Activated T-helper 1 cell treated with anti-CD3 and anti-CD28 coated beads, Interleukin-2, amount 50 U/mL, for 16 hours (primary cell): Measurements from ENCODE around the gene GIGYF1.

Experiments used
- DNase-seq, 2 donors: peaks; one replicate each; pipeline ENCODE4 v3.0.0-alpha.2; 2020; ENCODE audit warnings: low read depth in 1 of 2, low spot score in 1 of 2

Gene GIGYF1

DNA sequence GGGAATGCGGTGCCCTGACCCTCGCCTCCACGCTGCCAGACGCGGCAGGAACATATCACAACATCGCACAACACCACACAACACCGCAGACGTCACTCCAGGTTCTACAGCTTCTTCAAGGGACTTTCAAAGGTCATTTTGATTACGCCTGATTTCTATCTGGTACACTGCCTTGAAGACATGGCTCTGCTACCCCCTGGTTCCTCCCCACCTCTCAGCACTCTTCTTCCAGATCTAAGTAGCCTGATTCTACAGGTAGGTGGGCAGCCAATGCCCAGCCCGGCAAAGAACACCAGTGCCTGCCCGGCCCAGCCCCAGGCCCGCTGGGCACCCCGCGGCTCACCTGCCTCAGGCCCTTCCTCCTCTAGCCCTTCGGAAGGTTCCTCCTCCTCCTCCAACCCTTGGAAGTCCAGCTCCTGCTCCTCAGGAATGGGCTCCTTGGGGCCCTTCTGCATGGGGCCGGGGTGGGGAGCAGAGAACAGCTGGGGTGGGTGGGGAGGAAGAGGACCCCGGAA is 8.4 kb downstream of the GIGYF1 start:
- DNase-seq: no peak

DNA sequence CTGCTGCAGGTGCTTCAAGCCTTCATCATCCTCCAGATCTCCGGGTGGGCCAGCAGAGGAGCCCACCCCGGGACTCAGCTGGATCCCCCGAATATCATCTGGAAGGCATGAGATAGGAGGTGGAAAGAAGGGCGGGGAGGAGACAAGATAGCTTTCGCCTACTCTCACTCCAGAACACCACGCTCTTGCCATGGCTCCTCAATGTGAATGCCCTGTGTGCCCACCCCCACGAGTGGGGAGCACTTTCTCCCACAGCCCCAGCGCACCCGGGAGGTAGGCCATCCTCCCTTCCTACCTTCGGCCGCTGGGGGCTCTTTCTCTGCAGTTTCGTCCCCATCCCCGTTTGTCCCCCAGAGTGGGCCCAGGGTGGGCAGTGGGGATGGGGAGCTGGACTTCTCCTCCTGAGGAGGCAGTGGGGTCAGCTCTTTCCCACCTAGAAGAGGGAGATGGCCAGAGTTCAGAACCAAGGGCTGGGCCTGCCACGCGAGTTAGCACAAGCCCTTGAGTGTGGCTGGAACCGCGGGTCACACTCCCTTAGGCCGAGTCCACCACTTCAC is 8.9 kb downstream of the GIGYF1 start:
- DNase-seq: no peak

DNA sequence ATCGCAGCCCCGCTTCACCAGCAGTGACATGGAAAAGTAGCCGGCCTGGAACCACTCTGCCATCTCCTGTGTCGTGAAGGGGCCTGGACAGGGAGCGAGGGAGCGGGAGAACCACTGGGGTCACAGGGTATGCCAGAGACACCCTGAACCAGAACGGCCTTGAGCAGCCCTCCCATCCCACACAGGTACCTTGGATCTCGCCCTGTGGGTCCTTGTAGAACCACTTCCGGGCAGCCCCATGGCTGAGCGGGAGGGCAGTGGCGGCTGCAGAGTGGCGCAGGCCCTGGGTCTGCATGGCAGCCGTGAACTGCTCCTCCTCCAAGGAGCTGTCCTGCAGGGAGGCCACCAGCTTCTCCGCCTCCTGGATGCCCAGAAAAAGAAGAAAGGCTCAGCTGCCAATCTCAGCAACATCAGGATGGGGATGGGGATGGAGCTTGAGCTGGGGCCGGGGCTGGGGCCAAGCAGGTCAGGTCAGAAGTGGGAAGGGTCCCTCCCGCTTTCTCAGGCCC is 9.5 kb downstream of the GIGYF1 start:
- no peak for DNase-seq

DNA sequence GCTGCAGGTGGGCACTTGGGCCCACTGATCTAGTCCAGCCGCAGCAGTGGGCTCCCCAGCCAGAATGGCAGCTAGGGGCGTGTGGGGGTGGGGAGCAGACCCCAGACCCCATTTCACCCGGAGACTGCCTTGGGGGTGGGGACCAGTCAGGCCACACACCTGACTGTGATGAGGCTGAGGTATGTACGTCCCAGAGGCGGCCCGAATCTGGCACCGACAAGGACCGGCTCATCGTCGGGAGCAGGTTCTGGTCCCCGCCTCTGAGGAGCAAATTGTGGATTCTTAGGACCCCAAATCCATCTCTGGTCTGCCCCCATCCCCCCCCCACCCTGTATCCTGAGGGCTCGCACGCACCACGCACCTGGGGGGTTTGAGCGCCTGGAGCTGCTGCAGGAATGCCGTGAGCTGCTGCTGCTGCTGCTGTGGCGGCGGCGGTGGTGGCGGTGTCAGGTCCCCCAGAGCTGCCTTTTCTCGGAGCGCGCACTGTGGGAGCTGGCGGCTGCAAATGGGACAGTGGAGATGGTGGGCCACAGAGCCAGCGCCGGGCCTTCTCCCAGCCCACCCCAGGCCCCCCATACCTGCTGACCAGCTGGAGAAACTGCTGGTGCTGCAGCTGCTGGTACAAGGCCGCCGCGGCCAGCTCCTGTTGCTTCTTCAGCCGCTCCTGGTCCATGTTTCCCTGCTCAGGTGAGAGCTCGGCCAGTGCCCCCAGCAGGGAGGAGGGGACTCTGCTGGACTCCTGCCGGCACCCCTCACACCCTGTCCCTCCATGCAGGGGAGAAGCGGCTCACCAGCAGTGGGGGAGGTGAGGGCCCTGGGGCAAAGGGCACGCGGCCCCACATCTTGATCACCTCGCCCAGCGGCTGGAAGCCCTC is 10.2 kb downstream of the GIGYF1 start:
- no peak for DNase-seq

- DNase-seq: no peak
Measured at GRCh38 chr7:100682991-100683658, 10.9 kb downstream of the GIGYF1 start.

GRCh38 chr7:100682228-100682741 is 11.8 kb downstream of the GIGYF1 start:
- no peak for DNase-seq

DNA sequence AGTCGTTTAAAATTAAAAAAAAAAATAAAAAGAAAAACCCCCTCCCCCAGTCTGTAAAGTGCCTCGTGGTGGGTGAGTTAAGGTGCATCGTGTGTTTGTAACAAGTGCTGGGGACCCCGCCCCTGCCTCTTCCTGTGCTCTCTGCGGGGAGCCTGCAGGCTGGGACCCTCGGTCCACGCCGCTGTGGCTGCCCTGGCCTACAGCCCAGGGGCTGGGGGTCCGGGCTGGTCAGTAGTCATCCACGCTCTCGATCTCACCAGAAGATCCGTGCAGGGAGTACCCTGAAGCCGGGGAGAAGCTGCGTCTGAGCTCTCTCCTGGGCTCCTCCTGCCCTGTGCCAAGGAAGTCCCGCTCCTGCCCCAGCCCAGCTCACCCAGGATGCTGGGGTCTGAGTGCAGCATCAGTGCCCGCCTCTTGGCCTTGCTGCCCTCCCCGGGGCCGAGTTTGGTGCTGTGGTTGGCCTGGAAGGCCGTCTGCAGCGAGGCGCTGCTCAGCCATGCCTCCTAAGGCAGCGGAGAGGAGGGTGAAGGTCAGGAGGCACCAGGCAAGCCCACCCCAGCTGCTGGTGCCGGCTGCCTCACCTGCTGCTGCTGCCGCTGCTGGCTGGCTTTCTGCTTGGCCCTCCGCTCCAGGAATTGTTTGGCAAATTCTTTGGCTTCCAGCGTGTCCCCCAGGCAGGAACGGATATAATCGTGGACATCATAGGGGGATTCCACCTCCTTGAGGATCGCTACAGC is 12.4 kb downstream of the GIGYF1 start:
- no peak for DNase-seq

DNA sequence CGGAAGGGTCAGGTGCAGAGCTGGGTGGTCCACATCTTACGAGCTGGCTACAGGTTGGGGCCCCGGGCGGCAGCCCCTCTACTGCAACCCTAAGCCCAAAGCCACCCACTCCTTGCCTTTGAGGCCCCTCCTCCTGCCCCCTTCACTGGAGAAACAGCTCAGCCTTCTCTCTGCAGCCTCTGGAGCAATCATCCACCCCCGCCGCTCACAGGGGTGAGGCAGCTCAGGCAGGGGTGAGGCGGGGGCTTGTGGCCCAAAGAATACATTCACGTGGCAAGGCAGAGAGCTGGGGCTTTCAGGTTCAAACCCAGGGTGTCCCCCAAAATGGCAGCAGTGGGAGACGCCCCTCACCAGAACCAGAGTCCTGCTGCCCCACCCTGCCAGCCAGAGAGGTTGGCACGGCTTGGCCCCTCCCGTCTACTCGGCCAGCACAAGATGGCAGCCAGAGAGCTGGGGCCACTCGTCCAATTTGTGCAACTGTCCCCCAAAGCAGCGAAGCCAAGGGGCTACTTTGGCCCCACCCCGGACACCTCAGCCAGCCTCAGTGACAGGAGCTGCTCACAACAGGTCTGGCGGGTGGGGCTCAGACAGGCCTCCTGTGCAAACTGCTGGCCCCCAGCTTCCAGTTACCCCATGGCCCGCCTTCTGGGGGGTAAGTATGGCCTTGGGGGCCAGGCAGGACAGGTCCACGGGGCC is 13.3 kb downstream of the GIGYF1 start:
- DNase-seq: no peak

GRCh38 chr7:100679927-100680575 is 14.0 kb downstream of the GIGYF1 start:
- DNase-seq: no peak

DNA sequence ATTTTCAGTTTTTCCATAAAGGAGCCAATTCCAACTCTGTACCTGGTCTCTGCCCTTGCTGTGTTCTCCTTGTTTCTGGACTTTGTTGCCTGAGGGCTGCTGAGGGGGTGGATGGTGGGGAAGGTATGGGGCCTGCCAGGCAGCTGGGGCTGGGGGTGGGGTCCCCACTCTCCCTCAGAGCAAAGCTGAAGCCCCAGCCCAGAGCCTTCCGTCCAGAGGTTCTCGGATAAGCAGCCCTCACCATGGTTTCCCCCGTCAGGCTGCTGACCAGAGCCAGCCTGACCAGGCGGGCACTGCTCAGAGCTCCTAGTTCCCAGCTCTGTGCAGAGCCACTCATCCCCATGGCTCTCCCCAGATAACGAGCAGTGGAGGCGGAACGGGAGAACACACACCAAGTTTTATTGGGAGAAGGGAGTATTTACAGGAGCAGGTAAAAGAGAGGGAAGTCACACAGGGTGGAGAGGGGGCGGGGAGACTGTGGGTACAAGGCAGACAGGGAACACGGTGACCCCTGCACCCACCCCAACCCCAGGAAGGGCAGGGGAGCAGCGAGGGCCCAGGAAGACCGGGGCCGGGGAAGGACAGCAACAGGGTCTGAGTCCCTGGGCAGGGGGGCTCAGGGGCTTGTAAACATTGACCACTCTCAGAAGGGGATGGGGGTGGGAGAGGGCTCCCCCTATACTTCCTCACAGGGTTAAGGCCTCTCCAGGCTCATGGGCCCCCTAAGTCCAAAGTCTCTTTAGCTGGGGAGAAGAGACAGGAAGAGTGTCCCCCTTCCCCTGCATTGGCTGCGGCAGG is 14.7 kb downstream of the GIGYF1 start:
- DNase-seq: no peak

- no peak for DNase-seq
Measured at GRCh38 chr7:100678291-100678984, 15.6 kb downstream of the GIGYF1 start.

GRCh38 chr7:100677308-100678267 is 16.5 kb downstream of the GIGYF1 start:
- DNase-seq: no peak

DNA sequence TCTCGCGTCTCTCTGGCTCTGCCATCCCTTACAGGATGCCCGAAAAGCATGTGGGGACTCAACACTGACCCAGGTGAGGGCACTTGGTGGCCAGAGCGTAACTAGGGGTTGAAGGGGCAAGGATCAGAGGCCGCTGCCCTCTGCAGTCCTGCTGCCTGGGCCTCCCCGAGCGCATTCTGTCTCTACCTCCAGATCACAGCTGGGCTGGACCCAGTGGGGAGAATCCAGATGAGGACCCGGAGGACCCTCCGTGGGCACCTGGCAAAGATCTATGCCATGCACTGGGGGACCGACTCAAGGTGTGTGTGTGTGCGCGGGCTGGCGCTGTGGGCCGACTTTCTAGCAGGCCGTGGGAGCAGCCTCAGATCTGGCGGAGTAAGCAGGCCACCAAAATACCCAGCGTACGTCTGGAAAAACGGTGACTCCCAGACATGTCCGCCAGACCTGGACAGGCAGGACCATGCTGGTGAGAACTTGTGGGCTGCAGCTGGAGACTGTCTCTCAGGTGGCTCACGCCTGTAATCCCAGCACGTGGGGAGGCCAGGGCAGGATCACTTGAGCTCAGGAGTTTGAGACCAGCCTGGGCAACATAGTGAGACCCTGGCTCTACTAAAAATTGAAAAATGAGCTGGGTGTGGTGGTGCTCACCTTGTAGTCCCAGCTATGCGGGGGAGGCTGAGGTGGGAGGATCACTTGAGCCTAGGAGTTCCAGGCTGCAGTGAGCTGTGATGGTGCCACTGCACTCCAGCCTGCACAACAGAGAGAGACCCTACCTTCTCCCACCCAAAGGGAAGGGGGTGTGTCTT is 17.3 kb downstream of the GIGYF1 start:
- no peak for DNase-seq

GRCh38 chr7:100675581-100676350 is 18.3 kb downstream of the GIGYF1 start:
- peak; percentile 67 to 74 for DNase-seq

GRCh38 chr7:100675105-100675451 is 19.0 kb downstream of the GIGYF1 start:
- DNase-seq: peak in 1 of 2 donors; percentile 23
